22Rv1 (cell line): ENCODE measurements around the gene PLXNC1.

ENCODE experiments used
- CTCF ChIP-seq: fragments of 450-650 bp; IDR thresholded peaks from 2 replicates; pipeline ENCODE4 v1.5.1; 2017; ENCODE audit warnings: mild to moderate bottlenecking
- ZFX ChIP-seq: fragments of 450-650 bp; IDR thresholded peaks from 2 replicates; pipeline ENCODE4 v1.6.1; 2017; ENCODE audit warnings: antibody characterized with exemption, borderline replicate concordance

DNA sequence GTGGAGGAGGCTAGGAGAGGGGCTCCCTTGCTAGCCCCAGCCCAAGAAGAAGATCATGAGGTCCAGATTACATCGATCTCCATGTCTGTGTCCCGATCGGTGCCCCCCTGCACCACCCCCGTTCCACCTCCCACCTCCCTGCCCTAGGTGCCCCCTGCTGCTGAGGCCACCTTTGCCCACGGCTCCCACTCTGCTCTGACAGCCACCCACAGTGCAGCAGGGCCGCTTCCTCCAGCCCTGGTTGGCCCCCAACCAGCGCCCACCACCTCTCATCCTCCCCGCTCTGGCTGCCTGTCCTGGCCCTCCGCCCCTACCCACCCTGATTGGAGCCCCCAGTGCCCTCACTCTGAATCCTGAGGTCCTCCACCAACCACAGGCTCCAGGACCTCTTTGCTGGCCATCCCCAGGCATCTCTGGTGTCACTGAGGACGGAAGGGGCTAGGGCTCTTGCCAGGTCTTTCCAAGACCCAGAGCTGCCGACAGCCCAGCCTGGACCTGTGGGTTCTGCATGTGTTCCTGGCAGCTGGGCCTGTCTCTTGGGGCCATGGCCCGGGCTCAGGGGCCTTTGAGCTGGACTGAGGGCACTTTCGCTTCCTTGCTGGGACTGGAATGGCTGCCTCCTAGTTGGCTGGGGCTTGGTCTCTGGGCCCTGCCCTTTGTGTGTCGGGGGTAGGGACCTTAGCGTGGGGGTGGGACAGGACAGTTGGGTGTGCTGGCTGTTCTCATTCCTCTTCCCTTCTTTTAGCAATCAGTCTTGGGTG lies 7.2 kb upstream of the PLXNC1 start:
- TF ChIP-seq CTCF (no peak), ZFX (no peak)
